Measurements from ENCODE around the gene SLFNL1.
A peak's percentile ranks its signal among the peaks of the same experiment; 100 is the strongest.

SLFNL1 gene

DNA sequence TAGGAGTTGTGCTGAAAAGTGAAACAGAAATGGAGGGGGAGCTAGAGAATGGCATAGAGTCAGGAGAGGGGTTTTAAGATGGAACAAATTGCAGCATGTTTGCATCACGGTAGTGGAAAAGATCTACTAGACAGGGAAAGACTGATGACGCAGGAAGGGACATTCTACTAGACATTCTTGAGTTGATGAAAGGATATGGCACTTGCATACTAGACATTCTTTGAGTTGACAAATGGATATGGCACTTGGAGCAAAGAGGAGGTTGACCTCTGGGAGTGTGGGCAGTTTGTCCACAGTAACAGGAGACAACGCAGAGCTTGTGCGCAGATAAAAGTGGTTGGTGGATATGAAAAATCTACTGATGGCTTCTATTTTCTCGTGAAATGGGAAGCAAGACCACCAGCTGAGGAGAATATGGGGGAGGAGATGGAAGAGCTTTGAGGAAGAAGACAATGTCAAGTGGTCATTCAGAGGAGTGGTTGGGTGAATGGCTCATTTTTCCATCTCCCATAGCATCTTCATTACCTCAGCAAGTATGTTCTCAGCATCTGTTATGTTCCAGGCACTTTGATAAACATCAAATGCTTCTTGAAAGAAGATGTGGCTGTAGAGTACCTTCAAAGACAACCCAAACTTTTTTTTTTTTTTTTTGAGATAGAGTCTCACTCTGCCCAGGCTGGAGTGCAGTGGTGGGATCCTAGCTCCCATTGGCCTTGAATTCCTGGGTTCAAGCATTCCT, 44.4 kb downstream of the SLFNL1 start:
- TF ChIP-seq EP300 (IDR thresholded peaks at IDR 0.05; ENCODE audit: borderline replicate concordance) (0 out of 2 replicates have a peak, but pooled peaks have one; percentile 36), TEAD4 (IDR thresholded peaks at IDR 0.05) (peak; percentile 45; the same call in 1 of the 2 replicates), FOXM1 (IDR thresholded peaks at IDR 0.05; ENCODE audit: borderline replicate concordance, low read depth) (no peak), CEBPB (IDR thresholded peaks at IDR 0.05) (no peak)

DNA sequence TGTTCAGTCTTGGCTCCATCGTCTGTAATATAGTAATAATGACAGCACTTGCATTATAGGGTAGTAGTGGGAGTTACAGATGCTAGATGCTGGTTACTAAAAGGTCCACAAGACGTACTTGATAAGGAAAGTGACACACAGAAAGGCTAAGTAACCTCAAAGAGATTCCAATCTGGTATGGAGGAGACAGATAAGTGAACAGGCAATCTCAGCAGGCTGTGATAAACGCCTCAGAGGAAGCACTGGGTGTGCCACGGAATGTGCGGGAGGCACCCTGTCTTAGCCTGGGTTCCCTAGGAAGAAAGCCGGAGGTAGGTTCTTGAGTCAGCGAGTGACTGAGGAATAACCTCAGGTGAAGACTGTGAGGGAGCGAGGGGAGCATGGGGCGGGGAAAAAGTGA, 46.6 kb downstream of the SLFNL1 start:
- TF ChIP-seq, protein P1, sequence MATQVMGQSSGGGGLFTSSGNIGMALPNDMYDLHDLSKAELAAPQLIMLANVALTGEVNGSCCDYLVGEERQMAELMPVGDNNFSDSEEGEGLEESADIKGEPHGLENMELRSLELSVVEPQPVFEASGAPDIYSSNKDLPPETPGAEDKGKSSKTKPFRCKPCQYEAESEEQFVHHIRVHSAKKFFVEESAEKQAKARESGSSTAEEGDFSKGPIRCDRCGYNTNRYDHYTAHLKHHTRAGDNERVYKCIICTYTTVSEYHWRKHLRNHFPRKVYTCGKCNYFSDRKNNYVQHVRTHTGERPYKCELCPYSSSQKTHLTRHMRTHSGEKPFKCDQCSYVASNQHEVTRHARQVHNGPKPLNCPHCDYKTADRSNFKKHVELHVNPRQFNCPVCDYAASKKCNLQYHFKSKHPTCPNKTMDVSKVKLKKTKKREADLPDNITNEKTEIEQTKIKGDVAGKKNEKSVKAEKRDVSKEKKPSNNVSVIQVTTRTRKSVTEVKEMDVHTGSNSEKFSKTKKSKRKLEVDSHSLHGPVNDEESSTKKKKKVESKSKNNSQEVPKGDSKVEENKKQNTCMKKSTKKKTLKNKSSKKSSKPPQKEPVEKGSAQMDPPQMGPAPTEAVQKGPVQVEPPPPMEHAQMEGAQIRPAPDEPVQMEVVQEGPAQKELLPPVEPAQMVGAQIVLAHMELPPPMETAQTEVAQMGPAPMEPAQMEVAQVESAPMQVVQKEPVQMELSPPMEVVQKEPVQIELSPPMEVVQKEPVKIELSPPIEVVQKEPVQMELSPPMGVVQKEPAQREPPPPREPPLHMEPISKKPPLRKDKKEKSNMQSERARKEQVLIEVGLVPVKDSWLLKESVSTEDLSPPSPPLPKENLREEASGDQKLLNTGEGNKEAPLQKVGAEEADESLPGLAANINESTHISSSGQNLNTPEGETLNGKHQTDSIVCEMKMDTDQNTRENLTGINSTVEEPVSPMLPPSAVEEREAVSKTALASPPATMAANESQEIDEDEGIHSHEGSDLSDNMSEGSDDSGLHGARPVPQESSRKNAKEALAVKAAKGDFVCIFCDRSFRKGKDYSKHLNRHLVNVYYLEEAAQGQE (IDR thresholded peaks at IDR 0.05; ENCODE audit: low read depth) = no peak
- TF ChIP-seq, protein P2, sequence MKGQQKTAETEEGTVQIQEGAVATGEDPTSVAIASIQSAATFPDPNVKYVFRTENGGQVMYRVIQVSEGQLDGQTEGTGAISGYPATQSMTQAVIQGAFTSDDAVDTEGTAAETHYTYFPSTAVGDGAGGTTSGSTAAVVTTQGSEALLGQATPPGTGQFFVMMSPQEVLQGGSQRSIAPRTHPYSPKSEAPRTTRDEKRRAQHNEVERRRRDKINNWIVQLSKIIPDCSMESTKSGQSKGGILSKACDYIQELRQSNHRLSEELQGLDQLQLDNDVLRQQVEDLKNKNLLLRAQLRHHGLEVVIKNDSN (IDR thresholded peaks at IDR 0.05) = no peak
- no peak for TF ChIP-seq ZBTB7A (IDR thresholded peaks at IDR 0.05; ENCODE audit: low read depth)
- TF ChIP-seq TCF12 (IDR thresholded peaks at IDR 0.05; ENCODE audit: low read depth) = no peak
- no peak for TF ChIP-seq YY1 (IDR thresholded peaks at IDR 0.05; ENCODE audit: low read depth)
- no peak for TF ChIP-seq CEBPB (IDR thresholded peaks at IDR 0.05)
- no peak for TF ChIP-seq EGR1 (IDR thresholded peaks at IDR 0.05)
- TF ChIP-seq FOXM1 (IDR thresholded peaks at IDR 0.05; ENCODE audit: borderline replicate concordance, low read depth) = no peak
- TF ChIP-seq TAF1 (IDR thresholded peaks at IDR 0.05; ENCODE audit: low read depth) = no peak
- TF ChIP-seq MAX (IDR thresholded peaks at IDR 0.05) = no peak
- TF ChIP-seq EP300 (IDR thresholded peaks at IDR 0.05; ENCODE audit: borderline replicate concordance) = no peak
- TF ChIP-seq RAD21 (IDR thresholded peaks at IDR 0.05; ENCODE audit: low read depth) = no peak
- TF ChIP-seq NFIC (IDR thresholded peaks at IDR 0.05) = no peak

GRCh38 chr1:40973912-40974311, 47.6 kb downstream of the SLFNL1 start:
- TF ChIP-seq TEAD4 (IDR thresholded peaks at IDR 0.05) (no peak), EGR1 (IDR thresholded peaks at IDR 0.05) (no peak), YY1 (IDR thresholded peaks at IDR 0.05; ENCODE audit: low read depth) (no peak)

DNA sequence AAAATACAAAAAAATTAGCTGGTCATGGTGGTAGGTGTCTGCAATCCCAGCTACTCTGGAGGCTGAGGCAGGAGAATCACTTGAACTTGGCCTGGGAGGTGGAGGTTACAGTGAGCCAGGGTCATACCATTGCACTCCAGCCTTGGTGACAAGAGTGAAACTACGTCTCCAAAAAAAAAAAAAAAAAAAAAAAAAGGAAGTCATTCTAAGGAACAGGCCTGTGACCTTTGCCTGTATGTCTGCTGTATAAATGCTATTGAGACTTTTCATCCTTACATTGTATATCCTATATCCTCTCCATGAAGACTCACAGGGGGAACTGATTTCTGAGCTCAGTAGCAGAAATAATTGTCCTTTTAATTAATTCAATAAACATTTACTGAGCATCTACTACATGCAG, 49.6 kb downstream of the SLFNL1 start:
- TF ChIP-seq RAD21 (IDR thresholded peaks at IDR 0.05; ENCODE audit: low read depth) = no peak
- TF ChIP-seq, protein P1 (IDR thresholded peaks at IDR 0.05; ENCODE audit: low read depth) = no peak
- no peak for TF ChIP-seq YY1 (IDR thresholded peaks at IDR 0.05; ENCODE audit: low read depth)
- TF ChIP-seq, protein P2 (IDR thresholded peaks at IDR 0.05) = no peak
- TF ChIP-seq ZBTB7A (IDR thresholded peaks at IDR 0.05; ENCODE audit: low read depth) = no peak
- TF ChIP-seq EGR1 (IDR thresholded peaks at IDR 0.05) = no peak
- no peak for TF ChIP-seq TEAD4 (IDR thresholded peaks at IDR 0.05)
- no peak for TF ChIP-seq MAX (IDR thresholded peaks at IDR 0.05)
- no peak for TF ChIP-seq EP300 (IDR thresholded peaks at IDR 0.05; ENCODE audit: borderline replicate concordance)
- TF ChIP-seq FOXM1 (IDR thresholded peaks at IDR 0.05; ENCODE audit: borderline replicate concordance, low read depth) = no peak
- no peak for TF ChIP-seq TAF1 (IDR thresholded peaks at IDR 0.05; ENCODE audit: low read depth)
- TF ChIP-seq CREB1 (IDR thresholded peaks at IDR 0.05; ENCODE audit: low read depth) = no peak

GRCh38 chr1:40969445-40969844, 52.1 kb downstream of the SLFNL1 start:
- TF ChIP-seq EP300 (IDR thresholded peaks at IDR 0.05; ENCODE audit: borderline replicate concordance) (no peak), EGR1 (IDR thresholded peaks at IDR 0.05) (no peak), TAF1 (IDR thresholded peaks at IDR 0.05; ENCODE audit: low read depth) (no peak), MAX (IDR thresholded peaks at IDR 0.05) (no peak), CREB1 (IDR thresholded peaks at IDR 0.05; ENCODE audit: low read depth) (no peak), RAD21 (IDR thresholded peaks at IDR 0.05; ENCODE audit: low read depth) (no peak), NFIC (IDR thresholded peaks at IDR 0.05) (no peak), TCF12 (IDR thresholded peaks at IDR 0.05; ENCODE audit: low read depth) (no peak), YY1 (IDR thresholded peaks at IDR 0.05; ENCODE audit: low read depth) (no peak), FOXM1 (IDR thresholded peaks at IDR 0.05; ENCODE audit: borderline replicate concordance, low read depth) (no peak)
- TF ChIP-seq, protein P1 (IDR thresholded peaks at IDR 0.05; ENCODE audit: low read depth) = no peak
